LHCN-M2 (cell line): ENCODE data around the gene OR1K1. TPM values are rescaled to one million over a fixed set of nuclear protein-coding genes. Genes with fewer than 3 reads are reported as not detected.
"Not testable (repeated sequence)": the region's sequence is repeated elsewhere in the genome, so short reads cannot be mapped to it uniquely, and the experiment has no call there.

ENCODE experiments used
- DNase-seq: peaks from one replicate; pipeline ENCODE4 v3.0.0-alpha.2; 2012; ENCODE audit warnings: low read depth
- total RNA-seq: library from RNA; depleted of rRNA; stranded (reverse); fragments of >200 nt; gene quantifications from 2 replicates; pipeline ENCODE4 v1.2.3, GENCODE V29; 2014

Gene OR1K1
- total RNA-seq, 1 experiment from 2014 or later = not detected

GRCh38 chr9:122812736-122813135 is 12.8 kb downstream of the OR1K1 start:
- DNase-seq = no peak

- no peak for DNase-seq
Observed at GRCh38 chr9:122814545-122814944, 14.6 kb downstream of the OR1K1 start.

- DNase-seq = no peak
Observed at GRCh38 chr9:122815544-122815943, 15.6 kb downstream of the OR1K1 start.

- no peak for DNase-seq
Observed at GRCh38 chr9:122816163-122816867, 16.4 kb downstream of the OR1K1 start.

GRCh38 chr9:122819326-122819725 is 19.4 kb downstream of the OR1K1 start:
- DNase-seq = peak; percentile 20

GRCh38 chr9:122819791-122820489 is 20.0 kb downstream of the OR1K1 start:
- peak; percentile 46 for DNase-seq

GRCh38 chr9:122820490-122820845 is 20.5 kb downstream of the OR1K1 start:
- no peak for DNase-seq

GRCh38 chr9:122821278-122821943 is 21.5 kb downstream of the OR1K1 start:
- DNase-seq = peak; percentile 62

GRCh38 chr9:122822056-122822455 is 22.1 kb downstream of the OR1K1 start:
- DNase-seq = no peak

- DNase-seq = no peak
Observed at GRCh38 chr9:122822938-122823337, 23.0 kb downstream of the OR1K1 start.

GRCh38 chr9:122827761-122828093 is 27.8 kb downstream of the OR1K1 start:
- DNase-seq = peak; percentile 31

- DNase-seq = not testable (repeated sequence)
Observed at GRCh38 chr9:122828965-122829284, 29.0 kb downstream of the OR1K1 start.

- no peak for DNase-seq
Observed at GRCh38 chr9:122832194-122832593, 32.3 kb downstream of the OR1K1 start.

- no peak for DNase-seq
Observed at GRCh38 chr9:122835313-122835731, 35.4 kb downstream of the OR1K1 start.

- no peak for DNase-seq
Observed at GRCh38 chr9:122837266-122837850, 37.4 kb downstream of the OR1K1 start.

GRCh38 chr9:122838441-122838840 is 38.5 kb downstream of the OR1K1 start:
- DNase-seq = not testable (repeated sequence)

GRCh38 chr9:122841501-122841900 is 41.6 kb downstream of the OR1K1 start:
- DNase-seq = no peak

GRCh38 chr9:122844137-122844536 is 44.2 kb downstream of the OR1K1 start:
- DNase-seq = no peak

GRCh38 chr9:122845116-122845515 is 45.2 kb downstream of the OR1K1 start:
- peak; percentile 34 for DNase-seq

- no peak for DNase-seq
Observed at GRCh38 chr9:122846371-122846940, 46.5 kb downstream of the OR1K1 start.

GRCh38 chr9:122848256-122848943 is 48.5 kb downstream of the OR1K1 start:
- no peak for DNase-seq
